Tibial nerve (tissue), 4 donors: ENCODE results near the gene ST3GAL3. TPM values are rescaled to one million over a fixed set of nuclear protein-coding genes. Genes with fewer than 3 reads are reported as not detected.

Source experiments
- DNase-seq, 2 donors: peaks; one replicate each; pipeline ENCODE4 v3.0.0-alpha.2; 2019; ENCODE audit warnings: low spot score in 2 of 2
- H3K27ac ChIP-seq, 4 donors: fragments of 200-600 bp; sonication (generic) in 3 of 4; one replicate each; pipeline ENCODE4 v1.5.1; 2017 to 2019; ENCODE audit warnings: mild to moderate bottlenecking in 1 of 4
- H3K27me3 ChIP-seq, 2 donors: fragments of 200-600 bp; sonication (generic) in 1 of 2; one replicate each; pipeline versions ENCODE4 v1.5.1 to v1.6.0; 2017 to 2019
- H3K36me3 ChIP-seq, 3 donors: fragments of 200-600 bp; sonication (generic); one replicate each; pipeline ENCODE4 v1.5.1; 2018 to 2019
- H3K4me1 ChIP-seq, 4 donors: fragments of 200-600 bp; sonication (generic) in 3 of 4; one replicate each; pipeline ENCODE4 v1.5.1; 2017 to 2019
- H3K4me3 ChIP-seq, 4 donors: fragments of 200-600 bp; sonication (generic) in 3 of 4; one replicate each; pipeline ENCODE4 v1.5.1; 2017 to 2019; ENCODE audit warnings: mild to moderate bottlenecking in 1 of 4, moderate library complexity in 1 of 4
- H3K9me3 ChIP-seq, 4 donors: fragments of 200-600 bp; sonication (generic) in 3 of 4; one replicate each; pipeline ENCODE4 v1.5.1; 2017 to 2019
- EP300 ChIP-seq, 2 donors: sonication (generic); formaldehyde crosslinking; IDR thresholded peaks; one replicate each; pipeline ENCODE4 v1.6.1; 2017; ENCODE audit warnings: antibody characterized with exemption in 2 of 2, mild to moderate bottlenecking in 1 of 2
- POLR2A ChIP-seq, 2 donors: fragments of 450-650 bp; IDR thresholded peaks; one replicate each; pipeline ENCODE4 v1.6.1; 2017; ENCODE audit warnings: antibody characterized with exemption in 2 of 2, mild to moderate bottlenecking in 2 of 2, moderate library complexity in 2 of 2
- WGBS, 2 donors: methylation state at CpG; one replicate each; pipeline ENCODE4 v1.1.5; 2018; 5-methylcytosine and 5-hydroxymethylcytosine counted together
- total RNA-seq, 4 donors: library from RNA; depleted of rRNA; stranded (reverse); fragments of >200 nt; gene quantifications; one replicate each; pipeline ENCODE4 v1.1.0, GENCODE V29; 2016
- TF ChIP-seq, protein P1 (sequence below), 5 experiments: fragments of 200-600 bp in 3 of 5; fragments of 450-650 bp in 2 of 5; sonication (generic) in 3 of 5; IDR thresholded peaks; one replicate each; pipeline ENCODE4 v1.5.1; 2016 to 2019; ENCODE audit warnings: antibody characterized with exemption in 5 of 5, mild to moderate bottlenecking in 3 of 5, moderate library complexity in 2 of 5

Gene ST3GAL3
- total RNA-seq, 4 donors from 2014 or later, result 20.7 to 27.0 (median 24.1) TPM

DNA sequence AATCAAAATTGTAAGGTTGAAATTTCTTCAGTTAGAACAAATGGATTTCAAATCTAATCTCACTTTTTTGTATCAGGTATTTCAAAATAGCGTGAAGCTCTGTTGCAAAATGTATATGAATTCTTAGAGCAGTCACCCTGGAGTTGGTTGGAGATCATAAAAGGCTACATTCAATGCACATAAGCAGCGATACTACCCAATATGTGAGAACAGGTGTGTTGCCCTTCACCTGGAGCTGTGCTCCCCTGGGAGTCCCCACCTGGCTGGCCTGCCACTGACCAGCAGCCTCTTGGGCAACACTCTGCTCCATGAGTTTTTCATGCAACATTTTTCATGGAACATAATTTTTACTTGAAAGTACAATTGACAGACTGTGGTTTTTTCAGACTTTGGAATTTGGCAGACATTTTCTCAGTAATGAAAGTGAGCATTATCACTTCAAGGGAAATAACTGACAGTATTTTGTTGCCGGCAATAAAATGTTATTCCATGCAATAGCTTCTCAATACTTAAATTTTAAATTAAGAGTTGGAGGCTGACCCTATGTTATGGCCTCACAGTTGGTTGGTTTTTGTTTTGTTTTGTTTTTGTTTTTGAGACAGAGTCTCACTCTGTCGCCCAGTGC lies 95.1 kb downstream of the ST3GAL3 start:
- H3K4me3 ChIP-seq, result no peak overlapping the region
- WGBS, 2 donors, result 75 to 77% methylated on average over 4 of the region's 4 CpGs
- no peaks in the 10 kb centered on the region for H3K27me3 ChIP-seq
- TF ChIP-seq POLR2A (IDR thresholded peaks at IDR 0.05) (no peak), EP300 (IDR thresholded peaks at IDR 0.05) (no peak)
- TF ChIP-seq, protein P1, sequence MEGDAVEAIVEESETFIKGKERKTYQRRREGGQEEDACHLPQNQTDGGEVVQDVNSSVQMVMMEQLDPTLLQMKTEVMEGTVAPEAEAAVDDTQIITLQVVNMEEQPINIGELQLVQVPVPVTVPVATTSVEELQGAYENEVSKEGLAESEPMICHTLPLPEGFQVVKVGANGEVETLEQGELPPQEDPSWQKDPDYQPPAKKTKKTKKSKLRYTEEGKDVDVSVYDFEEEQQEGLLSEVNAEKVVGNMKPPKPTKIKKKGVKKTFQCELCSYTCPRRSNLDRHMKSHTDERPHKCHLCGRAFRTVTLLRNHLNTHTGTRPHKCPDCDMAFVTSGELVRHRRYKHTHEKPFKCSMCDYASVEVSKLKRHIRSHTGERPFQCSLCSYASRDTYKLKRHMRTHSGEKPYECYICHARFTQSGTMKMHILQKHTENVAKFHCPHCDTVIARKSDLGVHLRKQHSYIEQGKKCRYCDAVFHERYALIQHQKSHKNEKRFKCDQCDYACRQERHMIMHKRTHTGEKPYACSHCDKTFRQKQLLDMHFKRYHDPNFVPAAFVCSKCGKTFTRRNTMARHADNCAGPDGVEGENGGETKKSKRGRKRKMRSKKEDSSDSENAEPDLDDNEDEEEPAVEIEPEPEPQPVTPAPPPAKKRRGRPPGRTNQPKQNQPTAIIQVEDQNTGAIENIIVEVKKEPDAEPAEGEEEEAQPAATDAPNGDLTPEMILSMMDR (IDR thresholded peaks at IDR 0.05), result no peak
- H3K27ac ChIP-seq, result no peak overlapping the region
- DNase-seq, result no peak
- H3K9me3 ChIP-seq, result no peaks in the 10 kb centered on the region
- no peaks in the 10 kb centered on the region for H3K4me1 ChIP-seq
- no peaks in the 10 kb centered on the region for H3K36me3 ChIP-seq

DNA sequence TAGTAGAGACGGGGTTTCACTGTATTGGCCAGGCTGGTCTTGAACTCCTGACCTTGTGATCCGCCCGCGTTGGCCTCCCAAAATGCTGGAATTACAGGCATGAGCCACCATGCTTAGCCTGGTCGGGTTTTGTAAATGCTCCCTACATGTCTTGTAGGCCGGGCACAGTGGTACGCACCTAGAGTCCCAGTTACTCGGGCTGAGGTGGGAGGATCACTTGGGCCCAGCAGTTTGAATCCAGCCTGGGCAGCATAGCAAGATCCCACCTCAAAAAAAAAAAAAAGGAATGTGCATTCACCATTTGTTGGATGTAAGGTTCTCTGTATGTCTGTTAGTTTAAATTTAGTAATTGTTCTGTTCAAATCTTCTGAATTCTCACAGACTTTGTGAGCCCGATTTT lies 95.8 kb downstream of the ST3GAL3 start:
- Histone ChIP-seq H3K27ac (no peak overlapping the region), H3K4me1 (no peaks in the 10 kb centered on the region), H3K36me3 (peaks cover 0 to 4% (median 0%) of the 10 kb centered on the region in 3 donors), H3K9me3 (no peaks in the 10 kb centered on the region), H3K4me3 (no peak overlapping the region), H3K27me3 (no peaks in the 10 kb centered on the region)
- WGBS, 2 donors, result 91 to 96% methylated on average over 9 of the region's 9 CpGs
- no peak for DNase-seq
- TF ChIP-seq POLR2A (IDR thresholded peaks at IDR 0.05) (no peak), EP300 (IDR thresholded peaks at IDR 0.05) (no peak)
- TF ChIP-seq, protein P1 (IDR thresholded peaks at IDR 0.05), result no peak

DNA sequence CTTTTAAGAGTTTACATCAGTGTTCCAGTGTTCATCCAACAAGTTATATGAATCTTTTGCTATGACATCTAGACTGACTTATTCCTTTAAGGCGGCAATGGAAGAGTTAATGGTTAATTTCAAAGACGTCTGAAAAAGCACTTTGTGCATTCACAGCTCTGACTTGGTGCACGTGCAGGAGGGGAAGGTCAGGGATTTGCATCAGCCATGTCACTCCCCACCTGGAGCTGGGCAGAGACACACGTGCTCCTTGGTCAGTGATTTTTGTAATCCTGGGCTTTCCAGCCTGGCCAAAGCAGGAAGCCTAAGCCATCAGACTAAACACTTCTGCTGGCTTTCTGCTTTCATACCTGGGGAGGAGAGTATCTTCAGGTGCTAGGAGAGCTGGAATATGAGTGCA lies 96.3 kb downstream of the ST3GAL3 start:
- TF ChIP-seq POLR2A (IDR thresholded peaks at IDR 0.05) (no peak), EP300 (IDR thresholded peaks at IDR 0.05) (no peak)
- TF ChIP-seq, protein P1 (IDR thresholded peaks at IDR 0.05), result no peak
- H3K27me3 ChIP-seq, result no peaks in the 10 kb centered on the region
- no peak overlapping the region for H3K4me3 ChIP-seq
- no peaks in the 10 kb centered on the region for H3K4me1 ChIP-seq
- WGBS, 2 donors, result 53 to 56% methylated on average over 4 of the region's 4 CpGs
- H3K9me3 ChIP-seq, result peaks cover 0 to 3% (median 0%) of the 10 kb centered on the region in 4 donors
- no peak for DNase-seq
- H3K36me3 ChIP-seq, result peaks cover 0 to 4% (median 0%) of the 10 kb centered on the region in 3 donors
- no peak overlapping the region for H3K27ac ChIP-seq

DNA sequence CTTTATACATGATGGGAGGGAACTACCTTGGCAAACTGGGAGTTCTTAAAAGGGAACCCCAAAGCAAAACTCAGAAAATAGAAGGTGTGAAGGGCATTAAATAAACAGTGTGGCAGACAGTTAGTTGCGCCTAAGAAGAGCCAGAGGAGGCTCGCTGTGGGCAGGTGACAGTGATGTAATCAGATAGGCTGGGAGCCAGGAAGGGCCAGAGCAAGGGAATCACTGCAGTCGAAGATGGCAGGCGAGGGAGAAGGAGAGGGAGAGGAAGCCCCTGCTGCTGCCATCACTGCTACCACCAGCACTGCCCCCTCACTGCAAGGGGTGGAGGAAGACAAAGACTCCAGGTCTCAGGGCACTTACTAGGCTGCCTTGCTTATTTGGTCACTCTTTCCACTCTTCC lies 97.2 kb downstream of the ST3GAL3 start:
- Histone ChIP-seq H3K36me3 (peaks cover 0 to 12% (median 0%) of the 10 kb centered on the region in 3 donors), H3K4me1 (no peaks in the 10 kb centered on the region), H3K27ac (no peak overlapping the region), H3K9me3 (peaks cover 0 to 9% (median 0%) of the 10 kb centered on the region in 4 donors), H3K4me3 (no peak overlapping the region), H3K27me3 (no peaks in the 10 kb centered on the region)
- DNase-seq, result no peak
- WGBS, 2 donors, result 83 to 86% methylated on average over 4 of the region's 4 CpGs
- TF ChIP-seq, protein P1 (IDR thresholded peaks at IDR 0.05), result no peak
- TF ChIP-seq EP300 (IDR thresholded peaks at IDR 0.05), result no peak
- TF ChIP-seq POLR2A (IDR thresholded peaks at IDR 0.05), result no peak

DNA sequence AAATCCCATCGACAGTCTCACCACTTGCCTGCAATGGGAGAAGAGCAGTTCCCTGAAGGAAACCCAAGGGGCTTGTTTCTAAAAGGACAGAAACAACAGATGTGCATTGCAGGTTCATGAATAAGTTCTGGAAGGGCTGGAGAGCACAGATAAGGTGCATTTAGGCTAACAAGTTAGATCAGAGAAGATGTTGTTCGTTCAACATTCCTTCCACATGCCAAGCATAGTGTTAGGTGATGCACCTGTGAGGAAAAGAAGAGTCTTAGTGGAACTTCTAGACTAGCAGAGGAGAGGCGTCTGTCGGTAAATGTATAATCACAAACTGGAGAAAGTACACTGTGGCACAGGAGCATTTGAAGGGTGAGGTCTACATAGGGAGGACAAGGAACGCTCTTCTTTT lies 98.0 kb downstream of the ST3GAL3 start:
- Histone ChIP-seq H3K4me3 (no peak overlapping the region), H3K27me3 (no peaks in the 10 kb centered on the region), H3K27ac (no peak overlapping the region), H3K9me3 (peaks cover 0 to 9% (median 0%) of the 10 kb centered on the region in 4 donors), H3K36me3 (peaks cover 0 to 17% (median 0%) of the 10 kb centered on the region in 3 donors), H3K4me1 (no peaks in the 10 kb centered on the region)
- no peak for DNase-seq
- 95 to 96% methylated on average over 5 of the region's 5 CpGs for WGBS, 2 donors
- TF ChIP-seq EP300 (IDR thresholded peaks at IDR 0.05), result no peak
- TF ChIP-seq, protein P1 (IDR thresholded peaks at IDR 0.05), result no peak
- no peak for TF ChIP-seq POLR2A (IDR thresholded peaks at IDR 0.05)
